PC-9 (cell line): ENCODE data around the gene SKP2. TPM values are rescaled to one million over a fixed set of nuclear protein-coding genes. Genes with fewer than 3 reads are reported as not detected.

ENCODE experiments used
- BruUV-seq: library from RNA; stranded (reverse); fragments of 400-500 nt; replicated peaks from 2 replicates; lab custom pipeline; 2021; lab: Mats Ljungman, UMichigan
- CTCF ChIA-PET: fragments of 300-600 bp; sonication (Branson Sonifier 250); formaldehyde crosslinking; loops from one replicate; lab custom pipeline; 2022; ENCODE audit warnings: antibody characterized with exemption; lab: Charles Lee
- POLR2A ChIA-PET: fragments of 300-600 bp; sonication (Branson Sonifier 250); formaldehyde crosslinking; loops from one replicate; lab custom pipeline; 2022; ENCODE audit warnings: antibody characterized with exemption; ENCODE audit not compliant: unreplicated experiment; lab: Charles Lee
- DNase-seq, 2 experiments: peaks; one replicate each; pipeline versions ENCODE4 v3.0.0 to v3.0.0-alpha.2; 2015 to 2022; ENCODE audit warnings: mixed read lengths in 1 of 2
- H2AFZ ChIP-seq: fragments of 200-600 bp; sonication (generic); 2 replicates; pipeline ENCODE4 v1.8.1; 2017; ENCODE audit warnings: antibody characterized with exemption
- H3F3A ChIP-seq: fragments of 200-600 bp; sonication (generic); 2 replicates; pipeline ENCODE4 v1.8.1; 2017; ENCODE audit warnings: antibody characterized with exemption, mild to moderate bottlenecking, low read depth; ENCODE audit not compliant: insufficient read depth
- H3K27ac ChIP-seq: fragments of 200-600 bp; sonication (generic); 2 replicates; pipeline ENCODE4 v1.6.1; 2016; ENCODE audit warnings: mixed run types
- H3K27me3 ChIP-seq: fragments of 200-600 bp; sonication (generic); 2 replicates; pipeline ENCODE4 v1.6.1; 2016; ENCODE audit warnings: low read depth, mixed run types; ENCODE audit not compliant: insufficient read depth
- H3K36me3 ChIP-seq: fragments of 200-600 bp; sonication (generic); 2 replicates; pipeline ENCODE4 v1.6.1; 2016; ENCODE audit warnings: low read depth, mixed run types
- H3K4me1 ChIP-seq: fragments of 200-600 bp; sonication (generic); replicated peaks from 2 replicates; pipeline ENCODE4 v1.6.1; 2016; ENCODE audit warnings: mixed run types; ENCODE audit not compliant: insufficient read depth
- H3K4me2 ChIP-seq: fragments of 200-600 bp; sonication (generic); 2 replicates; pipeline ENCODE4 v1.6.1; 2017; ENCODE audit warnings: mixed run types
- H3K4me3 ChIP-seq: fragments of 200-600 bp; sonication (generic); 2 replicates; pipeline ENCODE4 v1.6.1; 2016; ENCODE audit warnings: mixed run types
- H3K79me2 ChIP-seq: fragments of 200-600 bp; sonication (generic); 2 replicates; pipeline ENCODE4 v1.6.1; 2017; ENCODE audit warnings: low read depth, mixed run types
- H3K9me2 ChIP-seq: fragments of 200-600 bp; sonication (generic); 2 replicates; pipeline ENCODE4 v1.8.1; 2017; ENCODE audit warnings: mild to moderate bottlenecking; ENCODE audit not compliant: insufficient read depth
- H3K9me3 ChIP-seq: fragments of 200-600 bp; sonication (generic); 2 replicates; pipeline ENCODE4 v1.8.1; 2016; ENCODE audit warnings: low read depth; ENCODE audit not compliant: insufficient read depth
- H4K20me1 ChIP-seq: fragments of 200-600 bp; sonication (generic); 2 replicates; pipeline ENCODE4 v1.8.1; 2017; ENCODE audit not compliant: insufficient read depth
- EZH2 ChIP-seq: fragments of 200-600 bp; sonication (generic); IDR thresholded peaks from 2 replicates; pipeline ENCODE4 v1.8.0; 2017; ENCODE audit warnings: antibody characterized with exemption, low read depth
- intact Hi-C: fragments of 100-400 bp; cut with micrococcal nuclease; formaldehyde crosslinking; loops from one replicate; pipeline ENCODE4 v1.10.0; 2022; ENCODE audit not compliant: unreplicated experiment
- total RNA-seq: library from RNA; stranded (reverse); gene quantifications from 2 replicates; pipeline ENCODE4 v1.2.3, GENCODE V29; 2021
- TF ChIP-seq, protein P1 (sequence below): fragments of 200-600 bp; sonication (generic); conservative IDR thresholded peaks from 2 replicates; pipeline ENCODE4 v1.6.1; 2017; ENCODE audit warnings: mixed run types, antibody characterized with exemption, mild to moderate bottlenecking, moderate library complexity

Gene SKP2
- total RNA-seq, 1 experiment from 2014 or later, result 153 TPM

DNA sequence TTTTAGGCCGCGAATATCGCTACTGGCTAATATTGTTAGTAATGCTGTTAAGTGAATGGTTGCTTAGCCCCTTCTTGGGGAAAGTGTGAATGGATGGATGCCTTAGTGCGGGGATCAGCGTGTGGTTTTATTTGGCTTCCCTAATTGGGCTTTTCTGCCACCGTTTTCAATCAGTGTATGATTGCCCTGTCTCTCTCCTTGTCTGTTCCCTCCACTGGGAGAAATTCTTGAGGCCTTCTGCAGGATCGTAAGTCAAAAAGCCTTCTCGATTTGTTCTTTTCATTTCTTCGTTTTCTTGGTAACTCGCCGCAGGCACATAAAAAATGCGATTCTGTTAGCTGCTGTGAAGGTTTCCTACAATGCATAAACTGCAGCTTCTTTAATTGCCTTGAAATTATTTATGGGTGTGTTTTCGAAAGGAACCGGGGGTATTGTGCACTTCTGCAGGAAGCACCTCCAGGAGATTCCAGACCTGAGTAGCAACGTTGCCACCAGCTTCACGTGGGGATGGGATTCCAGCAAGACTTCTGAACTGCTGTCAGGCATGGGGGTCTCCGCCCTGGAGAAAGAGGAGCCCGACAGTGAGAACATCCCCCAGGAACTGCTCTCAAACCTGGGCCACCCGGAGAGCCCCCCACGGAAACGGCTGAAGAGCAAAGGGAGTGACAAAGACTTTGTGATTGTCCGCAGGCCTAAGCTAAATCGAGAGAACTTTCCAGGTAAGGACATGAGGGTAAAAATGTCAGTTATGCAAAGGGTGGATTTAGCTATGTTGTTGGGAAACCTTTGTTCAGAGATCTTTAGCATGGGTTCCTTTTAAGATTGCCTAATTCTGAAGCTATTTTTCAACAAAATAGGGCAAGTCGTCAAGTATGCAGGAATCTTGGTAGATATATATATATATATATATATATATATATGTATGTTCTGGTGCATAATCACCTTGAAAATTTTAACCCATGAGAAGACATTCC is 700 bp downstream of the SKP2 start:
- peak in 1 of 2 experiments; percentile 50 for DNase-seq
- ChIA-PET POLR2A (interaction anchor here (0.6 to 0.7 kb wide), 3 partner anchors 33 to 89 kb away, joined by 3 to 13 read pairs (median 5); partner anchors contain the start of gene NADK2), CTCF (interaction anchor here (0.6 to 2.0 kb wide), 4 partner anchors 73 to 112 kb away, joined by 3 to 16 read pairs (median 4); no protein-coding TSS in a partner anchor)

DNA sequence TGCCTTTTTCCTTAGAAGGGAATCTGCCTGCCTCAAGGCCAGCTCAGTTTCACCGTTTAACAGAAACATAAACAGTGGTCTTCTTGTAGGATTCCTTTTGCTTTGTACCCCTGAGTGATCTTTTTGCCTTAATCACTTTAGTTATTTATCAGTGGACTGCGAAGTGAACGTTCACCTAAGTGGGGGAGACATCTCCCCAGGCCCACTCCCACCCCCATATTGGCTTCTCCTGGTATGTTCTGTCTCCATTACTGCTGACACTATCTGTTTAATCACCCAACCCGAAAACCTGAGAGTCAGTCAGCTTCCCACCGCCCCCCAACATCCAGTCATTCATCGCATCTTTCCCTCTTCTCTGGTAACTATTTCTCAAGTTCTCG is 1.4 kb downstream of the SKP2 start:
- intact Hi-C loops, result loop anchor here (5.0 kb wide), 2 partner anchors 724 to 1221 kb away; partner anchors contain the start of gene NIPBL
- Histone ChIP-seq H3K9me3 (no peaks in the 10 kb centered on the region), H3K4me1 (peaks cover 17% of the 10 kb centered on the region), H3K36me3 (peaks cover 20% of the 10 kb centered on the region), H3K27ac (no peak overlapping the region), H3K4me2 (peak overlapping the region; percentile 88), H3F3A (peaks cover 8% of the 10 kb centered on the region; the same call in 1 of the 2 replicates), H3K9me2 (no peaks in the 10 kb centered on the region), H3K27me3 (no peaks in the 10 kb centered on the region), H2AFZ (no peak overlapping the region), H3K79me2 (peaks cover 44% of the 10 kb centered on the region), H4K20me1 (no peaks in the 10 kb centered on the region), H3K4me3 (peak overlapping the region; percentile 90)
- no peak for TF ChIP-seq EZH2
- TF ChIP-seq, protein P1, sequence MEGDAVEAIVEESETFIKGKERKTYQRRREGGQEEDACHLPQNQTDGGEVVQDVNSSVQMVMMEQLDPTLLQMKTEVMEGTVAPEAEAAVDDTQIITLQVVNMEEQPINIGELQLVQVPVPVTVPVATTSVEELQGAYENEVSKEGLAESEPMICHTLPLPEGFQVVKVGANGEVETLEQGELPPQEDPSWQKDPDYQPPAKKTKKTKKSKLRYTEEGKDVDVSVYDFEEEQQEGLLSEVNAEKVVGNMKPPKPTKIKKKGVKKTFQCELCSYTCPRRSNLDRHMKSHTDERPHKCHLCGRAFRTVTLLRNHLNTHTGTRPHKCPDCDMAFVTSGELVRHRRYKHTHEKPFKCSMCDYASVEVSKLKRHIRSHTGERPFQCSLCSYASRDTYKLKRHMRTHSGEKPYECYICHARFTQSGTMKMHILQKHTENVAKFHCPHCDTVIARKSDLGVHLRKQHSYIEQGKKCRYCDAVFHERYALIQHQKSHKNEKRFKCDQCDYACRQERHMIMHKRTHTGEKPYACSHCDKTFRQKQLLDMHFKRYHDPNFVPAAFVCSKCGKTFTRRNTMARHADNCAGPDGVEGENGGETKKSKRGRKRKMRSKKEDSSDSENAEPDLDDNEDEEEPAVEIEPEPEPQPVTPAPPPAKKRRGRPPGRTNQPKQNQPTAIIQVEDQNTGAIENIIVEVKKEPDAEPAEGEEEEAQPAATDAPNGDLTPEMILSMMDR, result no peak
- BruUV-seq, result no TSS peak
- ChIA-PET POLR2A (interaction anchor here (0.7 kb wide), 1 partner anchor 88 kb away, joined by 3 read pairs; the partner anchor contains the start of gene NADK2), CTCF (interaction anchor here (0.6 to 2.0 kb wide), 4 partner anchors 74 to 112 kb away, joined by 3 to 7 read pairs (median 4); no protein-coding TSS in a partner anchor)
- no peak for DNase-seq

More for the DNA sequence above, 700 bp downstream of the SKP2 start:
- Histone ChIP-seq H3K27me3 (no peaks in the 10 kb centered on the region), H3K27ac (no peak overlapping the region), H3K9me2 (no peaks in the 10 kb centered on the region), H3K4me2 (peak overlapping the region; percentile 88), H4K20me1 (no peaks in the 10 kb centered on the region), H3K79me2 (peaks cover 44% of the 10 kb centered on the region), H3K36me3 (peaks cover 18% of the 10 kb centered on the region), H2AFZ (peak overlapping the region; percentile 95), H3F3A (peaks cover 8% of the 10 kb centered on the region; the same call in 1 of the 2 replicates), H3K4me1 (peaks cover 17% of the 10 kb centered on the region), H3K9me3 (no peaks in the 10 kb centered on the region), H3K4me3 (peak overlapping the region; percentile 90)
- BruUV-seq, result TSS peak; percentile 41
- TF ChIP-seq EZH2, result no peak
- TF ChIP-seq, protein P1, result no peak
- intact Hi-C loops, result loop anchor here (1.0 to 5.0 kb wide), 3 partner anchors 90 to 1220 kb away; partner anchors contain the start of gene NIPBL

DNA sequence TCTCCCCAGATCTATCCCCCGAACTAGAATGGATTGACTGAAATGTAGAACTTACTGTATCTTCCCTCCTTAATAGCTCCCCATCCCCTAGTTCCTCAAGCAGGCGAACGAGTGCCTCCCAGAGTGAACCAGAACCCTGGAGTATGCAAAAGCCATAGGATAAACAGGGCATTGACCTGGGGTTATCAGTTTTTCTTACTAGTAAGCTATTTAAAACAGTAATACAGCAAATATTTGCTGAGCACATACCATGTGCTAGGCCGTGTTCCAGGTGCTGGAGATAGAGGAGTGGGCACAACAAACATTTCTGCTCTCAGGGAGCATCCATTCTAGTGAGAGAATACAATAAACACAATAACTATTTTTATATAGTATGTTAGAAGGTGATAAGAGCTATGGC is 1.8 kb downstream of the SKP2 start:
- H3K4me3 ChIP-seq, result no peak overlapping the region
- H3K27ac ChIP-seq, result no peak overlapping the region
- peaks cover 17% of the 10 kb centered on the region for H3K4me1 ChIP-seq
- no peaks in the 10 kb centered on the region for H3K27me3 ChIP-seq
- peaks cover 8% of the 10 kb centered on the region; the same call in 1 of the 2 replicates for H3F3A ChIP-seq
- ChIA-PET POLR2A (no interaction called here), CTCF (interaction anchor here (0.9 to 2.0 kb wide), 2 partner anchors 74 to 89 kb away, joined by 4 to 7 read pairs; no protein-coding TSS in a partner anchor)
- BruUV-seq, result no TSS peak
- no peaks in the 10 kb centered on the region for H3K9me2 ChIP-seq
- peaks cover 44% of the 10 kb centered on the region for H3K79me2 ChIP-seq
- H4K20me1 ChIP-seq, result no peaks in the 10 kb centered on the region
- peaks cover 24% of the 10 kb centered on the region for H3K36me3 ChIP-seq
- peak overlapping the region; percentile 88 for H3K4me2 ChIP-seq
- intact Hi-C loops, result loop anchor here (5.0 kb wide), 2 partner anchors 724 to 1221 kb away; partner anchors contain the start of gene NIPBL
- no peak for DNase-seq
- no peak overlapping the region for H2AFZ ChIP-seq
- no peaks in the 10 kb centered on the region for H3K9me3 ChIP-seq
- TF ChIP-seq, protein P1, result no peak
- no peak for TF ChIP-seq EZH2
